GM21786 (cell line): ENCODE measurements around the gene PCDH9.

ENCODE experiments used
- ATAC-seq: cut with Tn5 transposase; IDR thresholded peaks from one replicate; pipeline ENCODE4 v1.9.1; 2021; ENCODE audit not compliant: unreplicated experiment

Gene PCDH9

GRCh38 chr13:66689037-66689619, 541.0 kb downstream of the PCDH9 start:
- ATAC-seq, result no peak

DNA sequence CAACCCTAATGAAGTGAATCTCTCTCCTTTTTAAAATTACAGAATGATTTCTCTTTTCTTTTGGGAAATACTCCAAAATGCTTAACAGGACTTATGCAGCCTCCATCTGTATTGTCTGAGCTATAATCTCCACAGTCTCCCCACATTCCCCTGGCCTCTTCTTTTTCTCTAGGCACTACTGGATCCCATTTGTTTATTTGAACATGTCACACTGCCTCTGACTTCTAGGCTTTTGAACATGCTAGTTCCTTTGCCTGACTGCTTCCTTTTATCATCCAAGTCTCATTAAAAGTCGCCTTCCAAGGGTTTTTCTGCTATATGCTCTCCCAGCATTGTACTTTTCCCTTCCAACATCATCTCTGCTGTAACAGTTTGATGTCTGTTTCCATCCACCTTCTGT, 548.7 kb downstream of the PCDH9 start:
- no peak for ATAC-seq

DNA sequence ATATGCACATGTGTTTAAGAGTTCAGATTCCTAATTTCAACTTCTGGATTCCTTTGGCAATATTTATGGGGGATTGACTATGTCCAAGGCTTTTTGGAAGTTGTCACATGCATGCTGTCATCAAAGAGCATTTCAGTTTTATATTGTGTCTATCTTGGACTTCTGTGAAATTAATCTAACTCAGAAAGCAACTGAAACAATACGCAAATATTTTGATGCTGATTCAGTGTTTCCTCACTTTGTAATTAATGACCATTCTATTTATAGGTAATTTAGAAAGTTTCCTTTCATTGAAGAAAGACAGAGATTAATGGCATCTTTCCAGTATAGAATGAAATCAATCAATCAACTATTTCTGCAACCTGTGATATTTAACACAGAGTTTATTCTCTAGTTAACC, 550.1 kb downstream of the PCDH9 start:
- no peak for ATAC-seq

DNA sequence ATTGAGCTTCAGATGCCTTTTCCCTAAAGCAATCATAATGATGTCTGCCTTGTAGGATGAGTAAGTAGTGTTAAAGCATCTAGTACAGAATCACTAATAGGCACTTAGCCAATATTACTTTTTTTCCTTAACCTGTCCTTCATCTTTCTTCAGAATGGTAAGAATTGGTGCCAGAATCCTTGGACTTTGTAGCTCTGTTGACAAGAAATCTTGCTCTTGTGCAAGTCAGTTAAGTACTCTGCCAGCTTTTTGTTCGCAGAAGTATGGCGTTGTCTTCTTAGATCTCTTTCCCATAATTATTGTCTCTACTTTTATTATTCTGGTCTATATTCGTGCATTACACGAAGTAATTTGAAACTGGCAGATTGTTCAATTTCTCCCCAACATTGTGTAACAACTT, 554.5 kb downstream of the PCDH9 start:
- no peak for ATAC-seq

GRCh38 chr13:66673401-66673800, 556.7 kb downstream of the PCDH9 start:
- no peak for ATAC-seq

- no peak for ATAC-seq
Observed at GRCh38 chr13:66665991-66666390, 564.1 kb downstream of the PCDH9 start.

DNA sequence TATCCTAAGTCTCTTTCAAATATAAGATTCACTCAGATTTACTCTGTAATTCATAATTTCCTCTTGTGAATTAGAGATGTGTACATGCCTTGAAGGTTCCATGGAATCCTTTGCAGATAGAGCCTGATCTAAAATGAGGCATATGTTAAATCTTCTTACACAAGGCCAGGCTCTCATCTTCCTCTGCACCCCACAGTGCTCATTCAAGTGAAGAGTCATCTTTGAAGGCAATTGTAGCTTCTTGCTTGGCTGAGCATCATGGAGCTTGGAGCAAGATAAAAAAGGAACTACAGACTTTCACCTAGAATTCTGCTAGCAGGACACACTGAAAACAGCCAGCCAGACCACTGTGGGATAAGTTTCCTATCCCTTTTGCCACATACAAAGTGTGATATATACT, 566.4 kb downstream of the PCDH9 start:
- ATAC-seq, result no peak

GRCh38 chr13:66663206-66663605, 566.9 kb downstream of the PCDH9 start:
- ATAC-seq, result no peak

DNA sequence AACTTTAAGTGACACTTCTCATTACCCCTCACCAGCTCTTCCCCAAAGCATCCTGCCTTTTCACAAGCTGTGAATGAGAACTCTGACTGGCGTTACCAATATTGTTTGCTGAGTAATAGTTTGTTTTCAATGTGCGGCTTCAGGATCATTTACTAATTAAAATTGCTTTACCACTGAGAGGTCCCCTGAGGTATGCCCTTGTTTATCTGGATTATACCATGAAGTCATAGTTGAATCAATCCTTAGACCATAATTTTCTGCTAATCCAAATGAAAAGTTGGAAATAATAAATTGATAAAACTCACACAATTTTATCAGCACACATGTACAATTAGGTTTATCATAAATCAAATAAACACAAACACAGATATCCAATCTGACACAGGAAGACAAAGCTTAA, 568.8 kb downstream of the PCDH9 start:
- no peak for ATAC-seq

DNA sequence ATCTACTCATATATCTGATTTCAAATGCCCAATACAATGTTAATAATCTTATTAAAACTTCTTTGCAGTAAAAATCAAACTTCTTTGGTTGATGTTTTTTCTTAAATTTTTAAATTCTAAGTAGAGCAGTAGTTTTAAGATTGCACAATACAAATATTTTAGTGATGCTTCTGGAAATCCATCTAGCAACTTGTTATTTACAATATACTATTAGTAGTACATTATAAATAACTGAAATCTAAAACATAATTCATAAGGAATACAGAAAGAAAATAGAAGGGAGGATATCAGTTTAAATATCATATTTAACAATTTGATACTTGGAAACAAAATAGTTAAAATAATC, 569.7 kb downstream of the PCDH9 start:
- no peak for ATAC-seq

- ATAC-seq, result peak; percentile 84
Observed at GRCh38 chr13:66659701-66660467, 570.3 kb downstream of the PCDH9 start.

GRCh38 chr13:66659286-66659685, 570.9 kb downstream of the PCDH9 start:
- ATAC-seq, result no peak

- no peak for ATAC-seq
Observed at GRCh38 chr13:66657165-66657881, 572.8 kb downstream of the PCDH9 start.

- no peak for ATAC-seq
Observed at GRCh38 chr13:66655847-66656454, 574.2 kb downstream of the PCDH9 start.

DNA sequence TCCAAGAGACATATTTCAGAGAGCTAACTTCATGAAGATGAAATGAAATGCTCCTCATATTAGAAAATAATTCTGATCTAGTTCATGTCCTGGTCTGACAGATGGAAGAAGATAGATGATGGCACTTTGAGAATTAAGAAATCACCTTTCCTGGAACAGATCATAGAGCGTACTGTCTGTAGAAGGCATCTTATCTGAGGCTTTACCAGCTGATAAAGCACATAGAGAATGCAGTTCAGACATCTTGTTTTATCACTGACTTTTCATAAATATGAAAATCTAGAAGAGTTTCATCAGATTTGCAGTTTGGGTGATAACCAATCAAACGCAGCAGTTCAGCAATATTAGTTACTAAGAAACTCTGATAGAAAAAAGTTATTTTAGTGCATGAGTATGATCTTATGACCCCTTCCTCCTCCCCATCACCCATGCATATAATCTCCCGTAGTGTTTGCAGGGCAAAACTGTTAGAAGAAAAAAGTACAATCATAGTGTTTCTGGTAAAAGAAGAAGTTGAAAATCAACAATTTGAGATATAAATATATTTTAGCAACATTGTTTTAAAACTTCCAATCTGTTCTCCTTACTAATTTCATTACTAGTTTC, 585.2 kb downstream of the PCDH9 start:
- no peak for ATAC-seq

- peak; percentile 60 for ATAC-seq
Observed at GRCh38 chr13:66640231-66640630, 589.9 kb downstream of the PCDH9 start.

GRCh38 chr13:66639044-66639443, 591.1 kb downstream of the PCDH9 start:
- ATAC-seq, result no peak

GRCh38 chr13:66635526-66635925, 594.6 kb downstream of the PCDH9 start:
- ATAC-seq, result peak; percentile 44

DNA sequence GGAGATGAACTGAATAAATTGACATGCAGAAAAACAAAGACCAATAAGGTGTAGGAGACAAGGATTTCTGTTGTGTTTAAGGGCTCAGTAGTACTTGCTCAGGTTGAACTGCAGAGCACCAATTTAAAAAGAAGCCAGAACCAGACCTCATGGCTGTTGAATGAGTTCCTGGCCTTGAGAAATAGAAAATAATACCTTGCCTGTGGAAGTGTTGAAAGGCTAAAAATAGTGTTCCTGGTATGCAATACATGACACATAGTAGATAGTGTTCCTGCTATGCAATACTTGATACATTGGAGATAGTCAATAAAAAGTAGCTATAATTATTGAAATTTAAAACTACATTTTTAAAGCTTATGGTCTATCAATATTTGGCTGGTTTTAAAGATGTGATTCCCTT, 595.8 kb downstream of the PCDH9 start:
- ATAC-seq, result no peak

GRCh38 chr13:66627512-66627911, 602.6 kb downstream of the PCDH9 start:
- no peak for ATAC-seq

- ATAC-seq, result no peak
Observed at GRCh38 chr13:66624302-66624701, 605.8 kb downstream of the PCDH9 start.
